Stomach (tissue), 4 donors: ENCODE data around the gene ALDOA.

Experiments used
- CTCF ChIP-seq, 7 experiments: fragments of 450-650 bp in 4 of 7; fragments of 200-600 bp in 3 of 7; sonication (generic) in 3 of 7; IDR thresholded peaks; one replicate each; pipeline ENCODE4 v1.5.1; 2016 to 2019; ENCODE audit warnings: antibody characterized with exemption in 7 of 7, control low read depth in 2 of 7, mild to moderate bottlenecking in 1 of 7
- POLR2AphosphoS5 ChIP-seq, 3 donors: sonication (generic); formaldehyde crosslinking; IDR thresholded peaks; one replicate each; pipeline ENCODE4 v1.6.1; 2016; ENCODE audit warnings: antibody characterized with exemption in 3 of 3

- TF ChIP-seq CTCF (IDR thresholded peaks at IDR 0.05) (no peak), POLR2AphosphoS5 (IDR thresholded peaks at IDR 0.05) (no peak)
These were observed 22.8 kb downstream of the ALDOA start for GRCh38 chr16:30088237-30088831.
